NCI-H1048 (cell line): Measurements from ENCODE around the gene AASS.

Experiments used
- DNase-seq: peaks from one replicate; lab custom pipeline; 2025; lab: John Stamatoyannopoulos, UW

Gene AASS

DNA sequence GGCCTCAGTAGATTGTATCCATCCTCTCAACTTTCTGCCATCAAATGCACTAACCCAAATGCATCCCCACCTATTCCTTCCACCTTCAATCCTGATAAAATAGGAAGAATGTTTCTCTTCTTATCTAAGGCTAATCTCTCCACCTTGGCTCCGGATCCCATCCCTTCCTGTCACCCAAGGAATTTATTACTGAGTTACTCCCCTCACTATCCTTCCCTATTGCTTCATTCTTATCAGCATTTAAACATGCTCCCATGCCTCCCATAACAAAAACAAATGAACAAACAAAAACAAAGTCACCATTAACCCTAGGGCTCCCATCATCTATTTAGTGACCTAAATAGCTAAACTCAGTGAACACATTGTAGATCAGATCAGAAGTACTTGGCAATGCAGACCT lies 25.3 kb downstream of the AASS start:
- no peak for DNase-seq

DNA sequence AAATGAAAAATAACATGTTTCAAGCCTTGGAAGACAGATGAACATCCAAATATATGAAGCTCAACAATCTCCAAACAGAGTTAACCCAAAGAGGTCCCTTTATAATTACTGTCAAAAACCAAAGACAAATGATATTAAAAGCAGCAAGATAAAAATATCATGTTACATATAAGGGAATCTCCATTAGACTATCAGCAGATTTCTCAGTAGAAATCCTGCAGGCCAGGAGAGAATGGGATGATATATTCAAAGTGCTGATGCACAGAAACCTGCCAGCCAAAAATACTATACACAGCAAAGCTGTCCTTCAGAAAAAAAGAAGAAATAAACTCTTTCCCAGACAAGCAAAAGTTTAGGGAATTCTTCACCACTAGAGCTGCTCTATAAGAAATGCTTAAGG lies 41.0 kb downstream of the AASS start:
- DNase-seq: no peak

DNA sequence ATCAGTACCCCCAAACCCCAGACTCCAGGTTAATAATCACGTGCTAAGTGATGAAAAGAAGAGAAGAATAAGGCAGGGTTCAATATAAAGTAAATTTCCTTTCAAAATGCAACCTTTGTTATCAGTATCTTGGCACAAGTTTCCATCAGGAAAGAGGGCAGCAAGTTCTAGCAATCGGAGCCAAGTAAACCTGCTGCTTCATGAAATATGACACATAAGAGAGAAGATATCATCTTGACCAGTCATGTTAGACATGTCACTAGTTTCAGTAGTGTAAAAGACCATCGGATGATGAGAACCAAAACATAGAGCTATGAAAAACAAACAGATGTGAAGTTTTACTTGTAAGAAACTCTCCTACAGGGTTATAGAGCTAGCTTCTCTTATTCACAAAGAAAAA lies 44.0 kb downstream of the AASS start:
- DNase-seq: no peak

DNA sequence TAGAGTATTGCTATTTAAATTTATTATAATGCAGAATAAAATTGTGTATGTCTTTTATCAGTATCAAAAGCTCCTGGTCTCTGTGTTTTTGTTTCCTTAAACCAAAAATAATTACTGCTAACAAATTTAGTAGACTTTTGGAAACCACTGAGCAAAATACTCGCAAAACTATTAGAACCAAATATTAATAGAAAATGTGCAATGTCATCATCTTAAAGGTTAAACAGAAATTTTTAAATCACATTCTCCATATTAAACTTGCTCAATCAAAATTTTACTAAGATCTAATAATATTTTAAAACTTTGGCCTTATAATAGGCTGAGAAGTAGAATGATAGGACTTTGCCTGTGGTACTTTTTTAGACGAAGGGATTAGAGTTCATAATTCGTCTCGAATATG lies 48.4 kb downstream of the AASS start:
- DNase-seq: no peak

DNA sequence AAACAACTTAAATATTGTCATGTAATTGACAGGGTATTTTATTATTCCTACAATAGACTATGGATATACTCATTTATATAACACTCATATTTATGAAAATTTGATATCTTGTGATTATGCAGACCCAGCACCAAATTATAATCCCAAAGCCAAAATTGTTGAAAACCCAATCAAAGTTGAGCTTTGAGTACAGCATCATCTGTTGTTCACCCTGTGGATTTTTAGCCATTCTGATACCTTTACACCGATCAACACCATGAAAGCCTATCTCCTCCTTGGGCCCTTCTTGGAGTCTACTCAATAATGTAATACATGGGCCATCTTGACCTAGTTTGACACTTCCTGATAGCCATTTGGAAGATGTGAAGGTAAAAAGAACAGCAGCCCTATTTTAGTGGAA lies 49.5 kb downstream of the AASS start:
- no peak for DNase-seq

DNA sequence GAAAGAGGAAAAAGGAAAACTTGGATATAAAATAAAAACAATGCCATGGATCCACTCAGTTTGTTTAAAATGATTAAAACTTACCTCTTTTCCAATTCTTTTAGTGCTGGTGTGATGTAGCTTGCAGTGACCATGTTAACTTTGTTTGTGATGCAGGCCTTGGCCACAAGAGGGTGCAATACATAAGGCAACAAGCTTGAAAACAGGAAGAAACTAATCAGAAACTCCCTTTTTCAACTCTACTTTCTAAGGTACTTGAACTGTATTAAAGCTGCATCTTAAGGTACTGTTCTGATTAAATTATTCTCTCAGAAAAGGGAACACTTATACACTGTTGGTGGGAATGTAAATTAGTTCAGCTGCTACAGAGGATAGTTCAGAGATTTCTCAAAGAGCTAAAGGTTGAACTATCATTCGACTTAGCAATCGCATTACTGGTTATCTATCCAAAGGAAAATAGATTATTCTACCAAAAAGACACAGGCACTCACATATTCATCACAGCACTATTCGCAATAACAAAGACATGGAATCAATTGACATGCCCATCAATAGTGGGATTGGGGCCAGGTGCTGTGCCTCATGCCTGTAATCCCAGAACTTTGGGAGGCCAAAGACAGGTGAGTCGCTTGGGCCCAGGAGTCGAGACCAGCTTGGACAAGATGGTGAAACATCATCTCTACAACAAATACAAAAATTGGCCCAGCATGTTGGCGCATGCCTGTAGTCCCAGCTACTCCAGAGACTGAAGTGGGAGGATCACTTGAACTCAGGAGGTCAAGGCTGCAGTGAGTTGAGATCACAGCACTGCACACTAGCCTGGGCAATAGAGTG lies 50.9 kb downstream of the AASS start:
- peak; percentile 31 for DNase-seq

DNA sequence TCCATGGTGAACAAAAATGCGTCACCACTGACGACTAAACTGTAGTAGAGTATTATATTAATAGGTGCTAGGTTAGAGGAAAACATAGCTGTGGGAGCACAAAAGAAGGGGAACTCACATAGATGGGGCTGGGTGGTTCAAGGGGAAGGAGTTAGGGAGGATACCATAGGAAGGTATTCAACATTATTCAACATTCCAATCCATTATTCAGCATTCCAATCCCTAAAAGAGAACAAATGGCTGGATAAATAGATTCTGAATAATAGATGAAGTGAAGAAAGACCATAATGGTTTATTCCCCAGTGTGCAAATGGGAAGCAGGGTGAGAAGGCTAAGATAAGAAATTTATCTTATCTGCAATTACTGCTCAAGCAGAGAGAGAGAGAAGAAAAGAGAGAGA lies 61.4 kb downstream of the AASS start:
- no peak for DNase-seq

DNA sequence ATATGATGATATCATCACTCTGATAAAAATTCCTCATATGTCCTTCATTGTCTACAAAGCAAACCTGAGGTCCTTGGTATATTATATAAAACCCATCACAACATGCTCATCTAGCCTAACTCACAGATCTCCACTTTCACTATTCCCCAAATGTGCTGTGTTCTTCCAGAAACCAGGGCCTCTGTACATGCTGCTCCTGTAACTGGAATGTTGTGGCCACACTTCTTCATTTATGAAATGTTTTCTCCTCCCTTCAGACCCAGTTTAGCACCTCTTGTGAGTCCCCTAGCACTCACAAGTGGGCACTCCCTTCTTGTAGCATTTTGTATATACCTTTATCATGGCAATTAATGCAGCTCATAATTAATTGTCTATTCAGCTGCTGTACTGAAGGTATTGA lies 61.9 kb downstream of the AASS start:
- no peak for DNase-seq

DNA sequence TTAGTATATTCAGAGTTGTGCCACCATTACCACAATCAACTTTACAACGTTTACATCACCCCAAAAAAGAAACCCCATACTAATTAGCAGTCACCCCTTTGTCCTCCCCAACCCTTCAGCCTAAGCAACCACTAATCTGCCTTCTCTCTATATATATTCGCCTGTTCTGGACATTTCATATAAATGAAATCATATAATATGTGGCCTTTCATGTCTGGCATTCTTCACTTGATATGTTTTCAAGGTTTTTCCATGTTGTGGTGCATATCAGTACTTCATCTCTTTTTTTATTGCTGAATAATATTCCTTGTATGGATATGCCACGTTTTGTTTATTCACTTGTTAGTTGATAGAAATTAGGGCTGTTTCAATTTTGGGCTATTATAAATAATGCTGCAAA lies 70.4 kb downstream of the AASS start:
- DNase-seq: no peak

DNA sequence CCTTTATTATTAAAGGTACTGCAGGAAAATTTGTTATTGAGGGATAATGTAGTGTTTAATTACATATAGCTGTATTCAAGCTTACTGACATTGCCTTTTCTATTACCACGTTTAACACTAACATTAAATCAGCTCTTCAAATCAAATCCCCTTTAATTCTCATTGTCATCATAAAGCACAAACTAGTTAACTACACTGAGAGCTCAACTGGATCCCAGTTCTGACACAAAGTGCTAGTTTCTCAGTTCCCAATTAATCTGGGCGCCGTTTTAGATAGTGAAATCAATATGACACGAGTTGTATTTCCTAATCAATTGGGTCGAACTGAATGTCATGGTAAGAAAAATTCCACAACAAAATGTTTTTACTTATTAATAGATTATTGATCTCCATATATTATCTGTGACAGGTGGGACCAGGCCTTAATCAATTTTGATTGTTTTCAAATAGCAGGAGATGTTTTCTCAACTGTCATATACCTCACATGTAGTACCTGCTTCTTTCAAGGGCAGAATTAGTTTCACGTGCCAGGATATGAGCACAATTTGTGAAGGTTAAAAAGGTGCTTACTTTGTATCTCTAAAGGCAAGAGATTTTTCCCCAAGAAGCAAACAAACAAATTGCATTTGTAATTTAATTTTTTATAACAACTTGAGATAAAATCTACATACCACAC lies 71.0 kb downstream of the AASS start:
- no peak for DNase-seq

DNA sequence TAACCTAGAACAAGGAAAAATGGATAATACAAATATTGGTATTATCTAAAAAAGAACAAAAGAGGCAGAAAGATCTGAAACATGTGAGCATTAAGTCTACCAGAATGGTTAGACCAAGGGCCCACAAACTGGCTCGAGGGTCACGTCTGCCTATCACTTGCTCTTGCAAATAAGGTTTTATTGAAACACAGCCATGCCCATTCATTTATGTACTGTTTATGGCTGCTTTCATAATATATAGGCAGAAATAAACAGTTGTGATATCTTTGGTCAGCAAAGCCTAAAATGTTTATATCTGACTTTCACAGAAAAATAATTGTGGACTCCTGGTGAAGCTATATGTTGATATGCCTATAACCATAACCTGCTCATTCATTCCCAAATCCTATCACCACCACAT lies 71.8 kb downstream of the AASS start:
- no peak for DNase-seq

DNA sequence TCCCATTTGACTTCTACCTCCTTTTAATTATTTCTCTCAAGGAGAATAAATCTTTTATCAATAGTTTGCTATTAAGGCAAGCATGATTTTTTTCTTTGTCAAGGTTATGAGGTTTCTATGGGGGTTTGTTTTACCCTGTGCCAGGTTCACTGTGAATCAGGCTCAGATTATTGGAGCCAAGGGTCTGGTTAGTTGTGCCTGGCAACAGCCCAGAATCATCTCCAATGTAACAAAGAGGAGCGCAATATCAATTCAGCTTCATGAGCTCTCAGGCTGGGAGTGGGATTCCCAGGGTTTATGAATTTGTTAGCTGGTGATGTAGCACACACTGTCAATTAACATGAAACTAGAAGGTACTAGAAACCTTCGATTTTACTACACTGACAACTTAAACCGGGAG lies 73.2 kb downstream of the AASS start:
- DNase-seq: no peak

DNA sequence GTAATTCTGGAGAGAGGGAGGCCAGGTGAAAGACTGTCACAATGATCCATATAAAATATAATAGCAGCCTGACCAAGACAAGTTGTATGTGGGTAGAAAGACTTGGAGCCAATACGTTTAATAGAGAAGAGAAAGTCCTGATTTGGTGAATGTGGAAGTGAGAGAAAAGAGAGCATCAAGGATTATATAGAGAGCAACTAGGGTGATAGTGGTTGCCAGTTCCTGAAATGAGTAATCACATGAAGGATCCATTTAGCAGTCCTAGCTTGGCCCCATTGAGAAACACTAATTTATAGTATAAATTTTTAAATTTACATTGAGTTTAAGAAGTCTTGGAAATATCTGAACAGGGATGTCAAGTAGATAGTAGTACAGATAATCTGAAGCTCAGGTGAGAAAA lies 74.0 kb downstream of the AASS start:
- DNase-seq: no peak

DNA sequence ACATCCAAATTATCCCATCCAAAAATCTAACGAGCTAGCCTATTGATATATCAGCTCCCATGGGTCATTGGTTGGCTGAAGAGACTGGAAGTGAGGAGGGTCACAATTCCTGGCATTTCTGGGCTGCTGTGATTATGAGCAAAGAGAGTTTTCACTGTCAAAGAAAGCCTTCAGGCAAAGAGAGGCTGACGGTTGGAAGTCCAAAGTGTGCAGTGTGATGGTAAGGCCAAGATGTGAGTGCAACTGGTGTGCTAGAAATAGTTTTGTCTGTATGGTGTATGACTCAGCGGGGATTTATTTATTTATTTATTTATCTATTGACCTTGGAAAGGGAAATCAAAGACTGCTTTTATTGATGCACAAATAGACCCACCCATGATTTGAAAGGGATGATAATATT lies 75.0 kb downstream of the AASS start:
- DNase-seq: no peak

DNA sequence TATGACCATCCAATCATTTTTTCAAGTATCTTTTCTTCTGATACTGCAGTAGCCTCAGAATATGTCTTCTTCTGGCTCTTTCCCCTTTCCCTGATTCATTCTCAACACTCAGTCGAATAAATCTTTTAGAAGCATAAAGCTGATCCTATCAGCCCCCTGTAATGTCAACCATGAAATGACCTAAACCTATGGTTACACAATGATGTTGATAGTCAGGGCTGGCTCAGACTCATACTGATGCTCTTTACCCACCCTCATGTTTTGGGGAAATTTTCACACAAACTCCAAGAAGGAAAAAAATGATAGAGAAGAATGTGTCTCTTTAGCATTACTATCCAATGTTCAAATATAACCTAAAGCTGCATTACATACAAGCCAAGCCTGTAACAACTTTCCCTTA lies 76.0 kb downstream of the AASS start:
- DNase-seq: no peak

DNA sequence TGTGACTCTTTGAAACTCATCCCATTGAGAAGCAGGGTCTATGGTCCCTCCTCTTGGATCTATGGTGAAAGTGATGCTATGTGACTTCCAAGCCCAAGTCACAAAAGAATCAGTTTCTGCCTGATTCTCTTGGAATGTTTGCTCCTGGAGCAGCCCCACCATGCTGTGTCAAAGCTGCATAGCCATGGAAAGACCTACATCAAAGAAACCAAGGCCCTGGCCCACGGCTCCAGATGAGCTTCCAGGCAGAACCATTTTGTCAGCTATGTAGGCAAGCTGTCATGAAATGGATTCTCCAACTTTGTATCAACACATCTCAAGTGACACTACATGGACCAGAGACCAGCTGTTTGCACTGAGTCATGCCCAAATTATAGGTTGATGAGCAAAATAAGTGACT lies 77.0 kb downstream of the AASS start:
- DNase-seq: no peak

DNA sequence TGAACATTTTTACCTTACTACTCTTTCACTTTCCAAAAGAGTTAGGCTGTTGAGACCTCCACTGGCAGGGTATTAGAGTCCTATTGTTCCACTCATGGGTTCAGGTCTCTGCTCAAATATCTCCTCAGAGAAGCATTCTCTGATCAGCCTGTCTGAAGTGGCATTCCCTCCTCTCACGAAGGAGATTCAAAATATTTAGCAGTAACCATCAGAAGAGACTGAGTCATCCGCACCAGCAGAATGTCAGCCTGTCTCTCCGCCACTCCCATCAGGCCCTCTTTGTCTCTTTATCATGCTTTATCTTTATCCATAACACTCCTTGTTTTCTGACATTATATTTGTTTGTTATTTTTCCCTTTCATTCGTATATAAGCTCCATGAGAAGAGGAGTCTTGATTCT lies 79.1 kb downstream of the AASS start:
- DNase-seq: no peak

DNA sequence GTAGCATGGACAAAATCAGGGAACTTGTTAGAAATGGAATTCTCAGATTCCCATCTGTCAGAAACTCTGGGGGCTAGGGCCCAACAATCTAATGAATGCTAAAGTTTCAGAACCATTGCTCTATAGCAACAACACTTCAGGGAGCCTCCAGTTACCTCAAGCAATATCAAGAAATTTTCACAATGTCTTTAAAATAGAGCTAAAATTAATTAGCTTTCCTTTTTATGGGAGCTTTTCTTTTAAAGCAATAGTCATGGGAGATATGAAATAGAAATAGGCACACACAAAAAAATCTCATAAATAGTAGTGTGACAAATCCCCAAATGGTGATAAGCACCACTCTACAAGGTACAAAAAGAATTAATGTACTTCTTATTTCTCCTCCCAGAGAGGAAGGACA lies 80.9 kb downstream of the AASS start:
- DNase-seq: no peak

DNA sequence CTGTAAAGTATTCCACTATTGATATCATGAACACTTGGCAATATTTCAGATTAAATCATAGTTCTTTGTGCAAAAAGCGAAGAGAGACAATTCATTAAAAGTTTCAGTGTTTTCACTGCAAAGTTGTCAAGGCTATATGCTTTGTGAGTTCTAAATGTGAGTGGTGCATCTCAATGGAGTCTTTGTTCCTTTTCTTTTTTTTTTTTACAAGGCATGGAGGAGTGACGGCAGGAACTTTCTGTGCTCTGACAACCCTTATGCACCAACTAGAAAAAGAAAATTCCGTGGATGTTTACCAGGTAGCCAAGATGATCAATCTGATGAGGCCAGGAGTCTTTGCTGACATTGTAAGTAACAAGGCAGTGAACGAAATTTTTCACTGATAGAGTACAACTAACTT lies 84.5 kb downstream of the AASS start:
- DNase-seq: no peak

DNA sequence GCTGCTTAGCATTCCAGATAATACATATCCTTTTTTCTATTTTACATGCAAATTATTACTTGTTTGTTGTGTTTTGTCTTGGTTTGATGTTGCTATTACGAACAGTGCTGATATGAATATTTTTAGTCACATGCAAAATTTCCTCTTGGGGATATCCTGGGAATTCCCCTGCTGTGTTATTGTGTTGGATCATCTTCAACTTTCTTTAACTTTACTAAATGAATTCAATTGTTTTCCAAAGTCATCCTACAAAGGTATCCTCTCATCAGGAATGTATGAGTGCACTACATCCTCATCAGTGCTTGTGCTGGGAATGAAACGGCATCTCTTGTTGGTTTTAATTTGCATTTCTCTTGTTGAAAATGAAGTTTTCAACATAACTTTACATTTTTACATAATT lies 87.1 kb downstream of the AASS start:
- no peak for DNase-seq

DNA sequence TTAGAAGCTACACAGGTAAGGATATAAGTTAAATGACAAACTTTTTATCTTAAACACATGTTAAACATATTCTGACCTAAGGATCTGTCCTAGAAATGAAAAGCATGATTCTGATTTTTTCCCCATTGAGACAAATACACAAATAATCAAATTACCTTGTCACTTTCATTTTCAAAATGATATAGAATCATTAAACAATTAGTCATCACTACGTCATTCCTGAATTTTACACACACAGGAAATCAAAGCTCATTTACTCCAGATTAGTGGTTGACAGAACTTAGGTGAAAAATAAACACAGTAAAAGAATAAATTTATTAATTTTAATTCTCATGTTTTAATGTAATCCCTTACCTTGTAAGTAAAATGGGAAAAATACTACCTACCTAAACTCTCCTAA lies 89.0 kb downstream of the AASS start:
- no peak for DNase-seq

DNA sequence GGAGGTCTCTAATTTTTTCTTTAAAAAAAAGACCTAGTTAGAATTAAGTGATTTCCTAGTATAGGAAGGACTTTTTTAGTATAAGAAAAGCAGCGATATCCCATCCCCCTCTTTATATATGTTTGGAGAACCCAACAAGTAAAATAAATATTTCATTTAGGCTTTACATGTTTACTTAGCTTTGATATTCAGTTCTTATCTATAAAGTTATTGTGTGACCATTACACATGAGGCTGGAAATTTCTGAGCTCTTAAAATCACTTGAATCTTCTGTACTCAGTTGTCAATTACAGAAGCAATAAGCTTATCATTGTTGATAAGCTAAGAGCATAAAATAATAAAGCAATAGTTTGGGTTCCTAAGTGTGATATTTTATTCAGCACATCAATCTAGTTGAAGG lies 89.7 kb downstream of the AASS start:
- no peak for DNase-seq

DNA sequence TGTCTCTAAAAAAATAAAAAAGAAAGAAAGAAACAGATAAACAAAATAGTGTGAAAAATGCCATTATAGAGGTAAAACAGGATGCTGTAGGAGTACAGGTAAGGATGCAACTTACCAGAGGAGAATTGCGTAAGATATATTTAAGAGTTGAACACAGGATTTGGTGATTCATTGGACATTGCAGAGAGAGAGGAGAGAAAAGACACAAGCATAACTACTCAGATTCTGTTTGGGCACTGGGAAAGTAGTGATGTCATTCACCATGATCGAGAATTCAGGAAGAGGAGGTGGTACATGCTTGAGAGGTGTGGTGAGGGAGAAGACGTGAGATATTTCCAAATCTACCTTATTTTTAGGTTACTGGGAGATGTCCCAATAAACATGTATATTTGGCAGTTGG lies 97.6 kb downstream of the AASS start:
- DNase-seq: no peak

DNA sequence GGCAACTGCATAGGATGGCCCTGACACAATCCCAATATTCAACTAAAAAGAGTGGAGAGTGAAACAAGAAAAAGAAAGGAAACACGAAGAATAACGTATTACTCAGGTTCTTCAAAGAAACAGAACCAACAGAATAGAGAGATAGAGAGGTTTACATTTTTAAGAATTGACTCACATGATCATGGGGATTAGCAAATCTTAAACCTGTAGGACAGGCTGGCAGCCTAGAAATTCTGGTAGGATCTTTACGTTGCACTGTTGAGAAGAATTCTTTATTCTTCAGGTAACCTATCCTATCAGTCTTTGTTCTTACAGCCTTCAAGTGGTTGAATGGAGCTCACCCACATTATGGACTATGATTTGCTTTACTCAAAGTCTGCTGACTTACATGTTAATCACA lies 103.9 kb downstream of the AASS start:
- no peak for DNase-seq
